ENCODE measurements around the gene H3-3A.
A peak's percentile ranks its signal among the peaks of the same experiment; 100 is the strongest.

GRCh38 chr1:226104671-226105121, 42.2 kb downstream of the H3-3A start:
- TF ChIP-seq POLR2AphosphoS5 (IDR thresholded peaks at IDR 0.05; ENCODE audit: low read depth, low read length): no peak
- TF ChIP-seq, protein P1, sequence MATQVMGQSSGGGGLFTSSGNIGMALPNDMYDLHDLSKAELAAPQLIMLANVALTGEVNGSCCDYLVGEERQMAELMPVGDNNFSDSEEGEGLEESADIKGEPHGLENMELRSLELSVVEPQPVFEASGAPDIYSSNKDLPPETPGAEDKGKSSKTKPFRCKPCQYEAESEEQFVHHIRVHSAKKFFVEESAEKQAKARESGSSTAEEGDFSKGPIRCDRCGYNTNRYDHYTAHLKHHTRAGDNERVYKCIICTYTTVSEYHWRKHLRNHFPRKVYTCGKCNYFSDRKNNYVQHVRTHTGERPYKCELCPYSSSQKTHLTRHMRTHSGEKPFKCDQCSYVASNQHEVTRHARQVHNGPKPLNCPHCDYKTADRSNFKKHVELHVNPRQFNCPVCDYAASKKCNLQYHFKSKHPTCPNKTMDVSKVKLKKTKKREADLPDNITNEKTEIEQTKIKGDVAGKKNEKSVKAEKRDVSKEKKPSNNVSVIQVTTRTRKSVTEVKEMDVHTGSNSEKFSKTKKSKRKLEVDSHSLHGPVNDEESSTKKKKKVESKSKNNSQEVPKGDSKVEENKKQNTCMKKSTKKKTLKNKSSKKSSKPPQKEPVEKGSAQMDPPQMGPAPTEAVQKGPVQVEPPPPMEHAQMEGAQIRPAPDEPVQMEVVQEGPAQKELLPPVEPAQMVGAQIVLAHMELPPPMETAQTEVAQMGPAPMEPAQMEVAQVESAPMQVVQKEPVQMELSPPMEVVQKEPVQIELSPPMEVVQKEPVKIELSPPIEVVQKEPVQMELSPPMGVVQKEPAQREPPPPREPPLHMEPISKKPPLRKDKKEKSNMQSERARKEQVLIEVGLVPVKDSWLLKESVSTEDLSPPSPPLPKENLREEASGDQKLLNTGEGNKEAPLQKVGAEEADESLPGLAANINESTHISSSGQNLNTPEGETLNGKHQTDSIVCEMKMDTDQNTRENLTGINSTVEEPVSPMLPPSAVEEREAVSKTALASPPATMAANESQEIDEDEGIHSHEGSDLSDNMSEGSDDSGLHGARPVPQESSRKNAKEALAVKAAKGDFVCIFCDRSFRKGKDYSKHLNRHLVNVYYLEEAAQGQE (IDR thresholded peaks at IDR 0.05; ENCODE audit: insufficient read depth in 1 of 2, low read depth in 2 of 2, low read length in 2 of 2): peak in 1 of 2 experiments; percentile 21; a peak in 1 of 4 replicates

Measured in PFSK-1 (cell line).